Stomach smooth muscle (tissue), 2 donors: Measurements from ENCODE around the gene UQCRHL.
"Not testable (repeated sequence)": the region's sequence is repeated elsewhere in the genome, so short reads cannot be mapped to it uniquely, and the experiment has no call there.

Experiments
- H3K27ac ChIP-seq: one replicate; pipeline ENCODE4 v1.7.0; 2013; ENCODE audit warnings: mild to moderate bottlenecking, low read length, inconsistent platforms
- H3K27me3 ChIP-seq, 2 donors: one replicate each; pipeline ENCODE4 v1.7.0; 2013; ENCODE audit warnings: low read length in 2 of 2; ENCODE audit not compliant: insufficient read depth in 2 of 2, control insufficient read depth in 1 of 2
- H3K36me3 ChIP-seq, 2 donors: one replicate each; pipeline ENCODE4 v1.7.0; 2013; ENCODE audit warnings: low read length in 2 of 2; ENCODE audit not compliant: control insufficient read depth in 2 of 2, insufficient read depth in 2 of 2
- H3K4me1 ChIP-seq: one replicate; pipeline ENCODE4 v1.7.0; 2013; ENCODE audit warnings: low read length; ENCODE audit not compliant: control insufficient read depth, insufficient read depth
- H3K4me3 ChIP-seq, 2 donors: one replicate each; pipeline ENCODE4 v1.7.0; 2013; ENCODE audit warnings: low read length in 2 of 2
- H3K9ac ChIP-seq, 2 donors: one replicate each; pipeline ENCODE4 v1.7.0; 2013; ENCODE audit warnings: low read length in 2 of 2, mild to moderate bottlenecking in 1 of 2
- H3K9me3 ChIP-seq, 2 donors: one replicate each; pipeline ENCODE4 v1.7.0; 2013; ENCODE audit warnings: low read length in 2 of 2; ENCODE audit not compliant: control insufficient read depth in 2 of 2
- donor health status: healthy.
- donor health status: Pancreatic carcinoma.

Gene UQCRHL

GRCh38 chr1:15847893-15848142 lies 40.4 kb upstream of the UQCRHL start:
- H3K27ac ChIP-seq, result peak overlapping the region; percentile 94
- H3K27me3 ChIP-seq, result no peaks in the 10 kb centered on the region
- H3K9me3 ChIP-seq, result no peaks in the 10 kb centered on the region
- H3K36me3 ChIP-seq, result no peaks in the 10 kb centered on the region
- peaks cover 28% of the 10 kb centered on the region for H3K4me1 ChIP-seq
- H3K4me3 ChIP-seq, result peak overlapping the region; percentile 80 to 96
- peak overlapping the region; percentile 80 to 90 for H3K9ac ChIP-seq

GRCh38 chr1:15847100-15847892 lies 39.8 kb upstream of the UQCRHL start, which contains the start of gene SPEN:
Gene SPEN, plus strand, starts transcription at chr1:15847707. Its CDS starts 361 bp downstream, at chr1:15848068.
- H3K27me3 ChIP-seq, result no peaks in the 10 kb centered on the region
- H3K9ac ChIP-seq, result peak within 1 kb of the TSS; percentile 95 to 98
- peak within 1 kb of the TSS; percentile 95 to 96 for H3K4me3 ChIP-seq
- H3K36me3 ChIP-seq, result no peaks in the 10 kb centered on the region
- H3K4me1 ChIP-seq, result peaks cover 25% of the 10 kb centered on the region
- H3K27ac ChIP-seq, result peak within 1 kb of the TSS; percentile 94
- no peaks in the 10 kb centered on the region for H3K9me3 ChIP-seq

- not testable (repeated sequence) for H3K36me3 ChIP-seq, H3K27ac ChIP-seq, H3K9me3 ChIP-seq, H3K27me3 ChIP-seq, H3K4me3 ChIP-seq, H3K9ac ChIP-seq
- H3K4me1 ChIP-seq, result peaks cover 18% of the 10 kb centered on the region
Observed at GRCh38 chr1:15846056-15846455, 38.6 kb upstream of the UQCRHL start.

- Histone ChIP-seq H3K36me3 (no peaks in the 10 kb centered on the region), H3K4me3 (no peak overlapping the region), H3K4me1 (peaks cover 12% of the 10 kb centered on the region), H3K27ac (no peak overlapping the region), H3K27me3 (no peaks in the 10 kb centered on the region), H3K9me3 (no peaks in the 10 kb centered on the region), H3K9ac (peak overlapping the region in 1 of 2 donors; percentile 29)
Observed at GRCh38 chr1:15843826-15844572, 36.5 kb upstream of the UQCRHL start.

GRCh38 chr1:15838721-15839120 lies 31.3 kb upstream of the UQCRHL start:
- Histone ChIP-seq H3K36me3 (no peaks in the 10 kb centered on the region), H3K4me1 (peaks cover 7% of the 10 kb centered on the region), H3K4me3 (no peak overlapping the region), H3K9ac (no peak overlapping the region), H3K27me3 (no peaks in the 10 kb centered on the region), H3K9me3 (no peaks in the 10 kb centered on the region), H3K27ac (no peak overlapping the region)

GRCh38 chr1:15837931-15838330 lies 30.5 kb upstream of the UQCRHL start:
- Histone ChIP-seq H3K27ac (no peak overlapping the region), H3K4me3 (no peak overlapping the region), H3K4me1 (peaks cover 13% of the 10 kb centered on the region), H3K36me3 (no peaks in the 10 kb centered on the region), H3K9ac (no peak overlapping the region), H3K9me3 (no peaks in the 10 kb centered on the region), H3K27me3 (no peaks in the 10 kb centered on the region)

GRCh38 chr1:15836772-15837669 lies 29.6 kb upstream of the UQCRHL start:
- no peaks in the 10 kb centered on the region for H3K27me3 ChIP-seq
- no peak overlapping the region for H3K9ac ChIP-seq
- H3K4me3 ChIP-seq, result peak overlapping the region; percentile 89 to 91
- no peaks in the 10 kb centered on the region for H3K9me3 ChIP-seq
- peak overlapping the region; percentile 100 for H3K27ac ChIP-seq
- H3K36me3 ChIP-seq, result no peaks in the 10 kb centered on the region
- H3K4me1 ChIP-seq, result peaks cover 13% of the 10 kb centered on the region

GRCh38 chr1:15836511-15836771 lies 29.0 kb upstream of the UQCRHL start:
- not testable (repeated sequence) for H3K9me3 ChIP-seq, H3K27me3 ChIP-seq, H3K36me3 ChIP-seq
- Histone ChIP-seq H3K4me3 (peak overlapping the region; percentile 89 to 91), H3K9ac (peak overlapping the region; percentile 93 to 96), H3K27ac (peak overlapping the region; percentile 100), H3K4me1 (peaks cover 13% of the 10 kb centered on the region)

GRCh38 chr1:15835741-15836510 lies 28.5 kb upstream of the UQCRHL start:
- no peaks in the 10 kb centered on the region for H3K9me3 ChIP-seq
- no peaks in the 10 kb centered on the region for H3K36me3 ChIP-seq
- H3K4me1 ChIP-seq, result peaks cover 13% of the 10 kb centered on the region
- H3K27me3 ChIP-seq, result no peaks in the 10 kb centered on the region
- peak overlapping the region; percentile 89 to 91 for H3K4me3 ChIP-seq
- peak overlapping the region; percentile 97 to 98 for H3K9ac ChIP-seq
- peak overlapping the region; percentile 100 for H3K27ac ChIP-seq

GRCh38 chr1:15835205-15835740 lies 27.8 kb upstream of the UQCRHL start:
- peak overlapping the region; percentile 77 to 89 for H3K4me3 ChIP-seq
- no peaks in the 10 kb centered on the region for H3K36me3 ChIP-seq

More at GRCh38 chr1:15835205-15835740, 27.8 kb upstream of the UQCRHL start:
- H3K27ac ChIP-seq, result peak overlapping the region; percentile 100
- H3K9me3 ChIP-seq, result no peaks in the 10 kb centered on the region
- H3K9ac ChIP-seq, result peak overlapping the region; percentile 97 to 98
- peaks cover 13% of the 10 kb centered on the region for H3K4me1 ChIP-seq
- no peaks in the 10 kb centered on the region for H3K27me3 ChIP-seq
